IMR-90 (cell line): ENCODE measurements around the gene HUNK. TPM values are rescaled to one million over a fixed set of nuclear protein-coding genes. Genes with fewer than 3 reads are reported as not detected.

ENCODE experiments used
- ATAC-seq: fragments of 200-7000 bp; cut with Tn5 transposase; 2 replicates; pipeline ENCODE4 v1.9.1; 2020; ENCODE audit warnings: low read depth, mild to moderate bottlenecking, moderate library complexity
- BruUV-seq: library from RNA; stranded (reverse); fragments of 400-500 nt; replicated peaks from 2 replicates; lab custom pipeline; 2021; lab: Mats Ljungman, UMichigan
- CTCF ChIA-PET: fragments of 300-600 bp; formaldehyde crosslinking; extraction: SDS; loops from one replicate; lab custom pipeline; 2021; ENCODE audit warnings: antibody characterized with exemption; lab: Yijun Ruan, JAX
- POLR2A ChIA-PET: fragments of 300-600 bp; sonication (Branson Sonifier 250); formaldehyde crosslinking; loops from one replicate; lab custom pipeline; 2022; ENCODE audit warnings: antibody characterized with exemption; ENCODE audit not compliant: unreplicated experiment; lab: Charles Lee
- DNase-seq: peaks from one replicate; pipeline ENCODE4 v3.0.0; 2013
- H2AFZ ChIP-seq: replicated peaks from 2 replicates; pipeline ENCODE3; 2013; ENCODE audit warnings: low read length, mild to moderate bottlenecking; ENCODE audit not compliant: poor library complexity
- H2AK5ac ChIP-seq: 2 replicates; pipeline ENCODE4 v1.6.1; 2013; ENCODE audit warnings: low read depth, low read length, inconsistent platforms
- H2AK9ac ChIP-seq: replicated peaks from 2 replicates; pipeline ENCODE3; 2013; ENCODE audit warnings: mild to moderate bottlenecking, low read depth, low read length, moderate library complexity; ENCODE audit not compliant: poor library complexity
- H2BK120ac ChIP-seq: 2 replicates; pipeline ENCODE4 v1.6.1; 2013; ENCODE audit warnings: low read depth, low read length, inconsistent platforms
- H2BK15ac ChIP-seq: 3 replicates; pipeline ENCODE4 v1.6.1; 2013; ENCODE audit warnings: low read depth, low read length, inconsistent platforms
- H2BK20ac ChIP-seq: 2 replicates; pipeline ENCODE4 v1.6.1; 2013; ENCODE audit warnings: low read depth, mild to moderate bottlenecking, inconsistent platforms, low read length, moderate library complexity
- H2BK5ac ChIP-seq: 2 replicates; pipeline ENCODE4 v1.6.1; 2013; ENCODE audit warnings: mild to moderate bottlenecking, low read depth, low read length, inconsistent platforms; ENCODE audit not compliant: poor library complexity, severe bottlenecking
- H3K14ac ChIP-seq: replicated peaks from 2 replicates; pipeline ENCODE4 v1.6.1; 2013; ENCODE audit warnings: low read depth, low read length, inconsistent platforms
- H3K18ac ChIP-seq: 2 replicates; pipeline ENCODE4 v1.6.1; 2013; ENCODE audit warnings: low read depth, low read length, control low read depth
- H3K23ac ChIP-seq: 2 replicates; pipeline ENCODE4 v1.6.1; 2013; ENCODE audit warnings: low read depth, low read length, inconsistent platforms
- H3K27ac ChIP-seq: 2 replicates; pipeline ENCODE4 v1.5.1; 2013; ENCODE audit warnings: mild to moderate bottlenecking, control low read depth, low read length; ENCODE audit not compliant: insufficient read depth
- H3K27me3 ChIP-seq: 2 replicates; pipeline ENCODE4 v1.6.1; 2013; ENCODE audit warnings: low read length; ENCODE audit not compliant: control insufficient read depth, insufficient read depth
- H3K36me3 ChIP-seq: 2 replicates; pipeline ENCODE4 v1.6.1; 2013; ENCODE audit warnings: low read length, mixed read lengths; ENCODE audit not compliant: control insufficient read depth, insufficient read depth
- H3K4ac ChIP-seq: 2 replicates; pipeline ENCODE4 v1.6.1; 2013; ENCODE audit warnings: low read depth, low read length, inconsistent platforms
- H3K4me1 ChIP-seq: 2 replicates; pipeline ENCODE4 v1.6.1; 2013; ENCODE audit warnings: low read length, mixed read lengths; ENCODE audit not compliant: control insufficient read depth, insufficient read depth
- H3K4me2 ChIP-seq: 2 replicates; pipeline ENCODE4 v1.6.1; 2013; ENCODE audit warnings: low read depth, mild to moderate bottlenecking, control low read depth, low read length, moderate library complexity
- H3K4me3 ChIP-seq: 2 replicates; pipeline ENCODE4 v1.5.1; 2013; ENCODE audit warnings: low read depth, mild to moderate bottlenecking, control low read depth, low read length, moderate library complexity; ENCODE audit not compliant: insufficient read depth
- H3K56ac ChIP-seq: 2 replicates; pipeline ENCODE4 v1.6.1; 2013; ENCODE audit warnings: low read length, inconsistent platforms; ENCODE audit not compliant: insufficient read depth; ENCODE audit errors: extremely low read depth
- H3K79me1 ChIP-seq, 2 experiments: 2 replicates each; pipeline ENCODE4 v1.6.1; 2013; ENCODE audit warnings: low read length in 2 of 2, inconsistent platforms in 1 of 2, low read depth in 1 of 2
- H3K9ac ChIP-seq: 2 replicates; pipeline ENCODE4 v1.6.1; 2013; ENCODE audit warnings: low read depth, low read length, control low read depth
- H3K9me1 ChIP-seq: 2 replicates; pipeline ENCODE4 v1.6.1; 2013; ENCODE audit warnings: low read length, inconsistent platforms; ENCODE audit not compliant: insufficient read depth
- H3K9me3 ChIP-seq: 2 replicates; pipeline ENCODE4 v1.6.1; 2013; ENCODE audit warnings: low read length; ENCODE audit not compliant: control insufficient read depth, insufficient read depth
- H4K20me1 ChIP-seq: 2 replicates; pipeline ENCODE4 v1.6.1; 2013; ENCODE audit warnings: low read length, inconsistent platforms; ENCODE audit not compliant: insufficient read depth
- H4K5ac ChIP-seq: 2 replicates; pipeline ENCODE4 v1.6.1; 2013; ENCODE audit warnings: mild to moderate bottlenecking, low read depth, low read length, control low read depth
- H4K8ac ChIP-seq, 2 experiments: 2 replicates each; pipeline ENCODE4 v1.6.1; 2013; ENCODE audit warnings: low read depth in 2 of 2, low read length in 2 of 2, control low read depth in 1 of 2, inconsistent platforms in 1 of 2
- H4K91ac ChIP-seq: 2 replicates; pipeline ENCODE4 v1.6.1; 2013; ENCODE audit warnings: low read depth, low read length, inconsistent platforms; ENCODE audit not compliant: insufficient read depth
- BHLHE40 ChIP-seq: fragments of 150-350 bp; IDR thresholded peaks from 2 replicates; pipeline ENCODE4 v1.6.1; 2016; ENCODE audit warnings: mild to moderate bottlenecking, low read depth, low read length
- CEBPB ChIP-seq: IDR thresholded peaks from 2 replicates; pipeline ENCODE4 v1.6.1; 2012; ENCODE audit warnings: low read depth, low read length, improper control_type of control experiment
- CHD1 ChIP-seq: IDR thresholded peaks from 2 replicates; pipeline ENCODE4 v1.6.1; 2012; ENCODE audit warnings: low read depth, low read length, improper control_type of control experiment
- FOS ChIP-seq: fragments of 150-350 bp; IDR thresholded peaks from 2 replicates; pipeline ENCODE4 v1.6.1; 2016; ENCODE audit warnings: low read depth, low read length
- MAFK ChIP-seq: IDR thresholded peaks from 2 replicates; pipeline ENCODE4 v1.6.1; 2012; ENCODE audit warnings: low read depth, low read length, improper control_type of control experiment
- MAZ ChIP-seq: IDR thresholded peaks from 2 replicates; pipeline ENCODE4 v1.6.1; 2012; ENCODE audit warnings: low read depth, mild to moderate bottlenecking, low read length, improper control_type of control experiment, moderate library complexity, borderline replicate concordance
- MXI1 ChIP-seq: IDR thresholded peaks from 2 replicates; pipeline ENCODE4 v1.6.1; 2012; ENCODE audit warnings: low read depth, mild to moderate bottlenecking, low read length, moderate library complexity, borderline replicate concordance
- NFE2L2 ChIP-seq: fragments of 150-350 bp; IDR thresholded peaks from 2 replicates; pipeline ENCODE4 v1.6.1; 2016; ENCODE audit warnings: low read depth, mild to moderate bottlenecking, low read length
- POLR2A ChIP-seq: IDR thresholded peaks from 2 replicates; pipeline ENCODE4 v1.6.1; 2012; ENCODE audit warnings: mild to moderate bottlenecking, low read depth, low read length
- RAD21 ChIP-seq: IDR thresholded peaks from 2 replicates; pipeline ENCODE4 v1.6.1; 2012; ENCODE audit warnings: low read length, improper control_type of control experiment
- RCOR1 ChIP-seq: IDR thresholded peaks from 2 replicates; pipeline ENCODE4 v1.6.1; 2012; ENCODE audit warnings: mild to moderate bottlenecking, low read length, improper control_type of control experiment; ENCODE audit not compliant: insufficient replicate concordance
- RFX5 ChIP-seq: IDR thresholded peaks from 2 replicates; pipeline ENCODE4 v1.8.0; 2012; ENCODE audit warnings: low read depth, mild to moderate bottlenecking, low read length, moderate library complexity
- SMC3 ChIP-seq: fragments of 150-350 bp; IDR thresholded peaks from 2 replicates; pipeline ENCODE4 v1.6.1; 2016; ENCODE audit warnings: low read depth, mild to moderate bottlenecking, antibody characterized with exemption, low read length, moderate library complexity
- USF2 ChIP-seq: fragments of 150-350 bp; IDR thresholded peaks from 2 replicates; pipeline ENCODE4 v1.6.1; 2017; ENCODE audit warnings: mild to moderate bottlenecking, antibody characterized with exemption, low read length, low read depth
- WGBS, 2 experiments: methylation state at CpG; one replicate each; pipeline versions ENCODE4 v1.1.5 to v1.1.7; 2013; ENCODE audit warnings: missing lambda C conversion rate in 2 of 2; ENCODE audit not compliant: insufficient read length in 1 of 2; ENCODE audit errors: extremely low coverage in 2 of 2; 5-methylcytosine and 5-hydroxymethylcytosine counted together
- dilution Hi-C: fragments of 300-500 bp; cut with HindIII; formaldehyde crosslinking; loops from one replicate; pipeline ENCODE4 v1.14.3; 2018; ENCODE audit warnings: low sequenced_read_pairs; ENCODE audit not compliant: unreplicated experiment
- in situ Hi-C: fragments of 300-500 bp; cut with MboI; formaldehyde crosslinking; loops from 3 replicates; pipeline ENCODE4 v1.14.3; 2019; ENCODE audit warnings: low sequenced_read_pairs, inconsistent platforms, mixed read lengths
- intact Hi-C: fragments of 100-400 bp; cut with micrococcal nuclease; formaldehyde crosslinking; loops from 2 replicates; pipeline ENCODE4 v1.10.0; 2022
- polyA plus RNA-seq, 3 experiments: library from polyadenylated mRNA; depleted of rRNA; stranded (reverse); fragments of >200 nt; gene quantifications; 2 replicates each; pipeline ENCODE4 v1.2.3, GENCODE V29; 2012; ENCODE audit warnings: low replicate concordance in 1 of 3
- total RNA-seq: library from RNA; depleted of rRNA; stranded (reverse); fragments of >200 nt; gene quantifications from 2 replicates; pipeline ENCODE4 v1.2.3, GENCODE V29; 2012
- TF ChIP-seq, protein P1 (sequence below): conservative IDR thresholded peaks from 2 replicates; pipeline ENCODE4 v1.5.1; 2012; ENCODE audit warnings: mild to moderate bottlenecking, low read depth, low read length, improper control_type of control experiment
- TF ChIP-seq, protein P2 (sequence below): fragments of 150-350 bp; IDR thresholded peaks from 2 replicates; pipeline ENCODE4 v1.6.1; 2016; ENCODE audit warnings: low read depth, mild to moderate bottlenecking, low read length, moderate library complexity, borderline replicate concordance

Gene HUNK
- total and polyA plus RNA-seq, 2 of the 4 experiments (the other 2 are of a cell fraction): 1.0 to 2.0 TPM

DNA sequence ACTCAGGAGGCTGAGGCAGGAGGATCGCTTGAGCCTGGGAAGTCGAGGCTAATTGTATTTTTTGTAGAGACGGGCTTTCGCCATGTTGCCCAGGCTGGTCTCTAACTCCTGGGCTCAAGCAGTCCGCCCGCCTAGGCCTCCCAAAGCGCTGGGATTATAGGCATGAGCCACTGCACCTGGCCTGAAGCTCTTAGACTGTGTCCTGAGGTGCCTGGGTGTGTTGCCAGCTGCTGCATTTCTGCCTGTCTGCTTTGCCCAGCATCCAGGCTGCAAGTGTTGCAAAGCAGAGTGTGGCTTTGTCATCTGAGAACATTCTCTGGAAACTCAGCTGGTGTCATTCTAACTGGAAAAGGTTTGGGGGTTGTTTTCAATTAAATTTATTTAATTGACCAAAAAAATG, 105.0 kb downstream of the HUNK start:
- ChIA-PET CTCF (no interaction called here), POLR2A (interaction anchor here (0.5 kb wide), 1 partner anchor 302 kb away, joined by 3 read pairs; no protein-coding TSS in a partner anchor)
- Histone ChIP-seq H3K9me1 (no peaks in the 10 kb centered on the region), H3K36me3 (peaks cover 3% of the 10 kb centered on the region; the same call in 1 of the 2 replicates), H3K9me3 (no peaks in the 10 kb centered on the region), H3K27ac (no peak overlapping the region), H3K27me3 (no peaks in the 10 kb centered on the region), H2AFZ (no peak overlapping the region), H2BK20ac (no peak overlapping the region), H3K4me2 (no peak overlapping the region), H2AK5ac (no peak overlapping the region), H3K79me1 (no peaks in the 10 kb centered on the region), H4K5ac (no peak overlapping the region), H2BK5ac (no peak overlapping the region), H3K9ac (no peak overlapping the region), H2AK9ac (no peak overlapping the region), H3K4ac (no peak overlapping the region), H2BK120ac (no peak overlapping the region), H3K56ac (no peak overlapping the region), H3K4me3 (no peak overlapping the region), H3K23ac (no peak overlapping the region), H4K91ac (no peak overlapping the region), H4K20me1 (no peaks in the 10 kb centered on the region), H3K18ac (no peak overlapping the region), H3K4me1 (no peaks in the 10 kb centered on the region), H4K8ac (no peak overlapping the region), H2BK15ac (no peak overlapping the region), H3K14ac (no peak overlapping the region)
- TF ChIP-seq MAZ (no peak), NFE2L2 (no peak), RFX5 (no peak), RAD21 (no peak), CHD1 (no peak), MXI1 (no peak), RCOR1 (no peak), BHLHE40 (no peak), CEBPB (no peak), USF2 (no peak), MAFK (no peak), POLR2A (no peak), FOS (no peak), SMC3 (no peak)
- TF ChIP-seq, protein P1, sequence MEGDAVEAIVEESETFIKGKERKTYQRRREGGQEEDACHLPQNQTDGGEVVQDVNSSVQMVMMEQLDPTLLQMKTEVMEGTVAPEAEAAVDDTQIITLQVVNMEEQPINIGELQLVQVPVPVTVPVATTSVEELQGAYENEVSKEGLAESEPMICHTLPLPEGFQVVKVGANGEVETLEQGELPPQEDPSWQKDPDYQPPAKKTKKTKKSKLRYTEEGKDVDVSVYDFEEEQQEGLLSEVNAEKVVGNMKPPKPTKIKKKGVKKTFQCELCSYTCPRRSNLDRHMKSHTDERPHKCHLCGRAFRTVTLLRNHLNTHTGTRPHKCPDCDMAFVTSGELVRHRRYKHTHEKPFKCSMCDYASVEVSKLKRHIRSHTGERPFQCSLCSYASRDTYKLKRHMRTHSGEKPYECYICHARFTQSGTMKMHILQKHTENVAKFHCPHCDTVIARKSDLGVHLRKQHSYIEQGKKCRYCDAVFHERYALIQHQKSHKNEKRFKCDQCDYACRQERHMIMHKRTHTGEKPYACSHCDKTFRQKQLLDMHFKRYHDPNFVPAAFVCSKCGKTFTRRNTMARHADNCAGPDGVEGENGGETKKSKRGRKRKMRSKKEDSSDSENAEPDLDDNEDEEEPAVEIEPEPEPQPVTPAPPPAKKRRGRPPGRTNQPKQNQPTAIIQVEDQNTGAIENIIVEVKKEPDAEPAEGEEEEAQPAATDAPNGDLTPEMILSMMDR: no peak
- TF ChIP-seq, protein P2, sequence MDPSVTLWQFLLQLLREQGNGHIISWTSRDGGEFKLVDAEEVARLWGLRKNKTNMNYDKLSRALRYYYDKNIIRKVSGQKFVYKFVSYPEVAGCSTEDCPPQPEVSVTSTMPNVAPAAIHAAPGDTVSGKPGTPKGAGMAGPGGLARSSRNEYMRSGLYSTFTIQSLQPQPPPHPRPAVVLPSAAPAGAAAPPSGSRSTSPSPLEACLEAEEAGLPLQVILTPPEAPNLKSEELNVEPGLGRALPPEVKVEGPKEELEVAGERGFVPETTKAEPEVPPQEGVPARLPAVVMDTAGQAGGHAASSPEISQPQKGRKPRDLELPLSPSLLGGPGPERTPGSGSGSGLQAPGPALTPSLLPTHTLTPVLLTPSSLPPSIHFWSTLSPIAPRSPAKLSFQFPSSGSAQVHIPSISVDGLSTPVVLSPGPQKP: no peak
- BruUV-seq: no TSS peak
- intact Hi-C loops: no loop called here
- no peak for ATAC-seq
- in situ Hi-C loops: no loop called here
- DNase-seq: no peak
- dilution Hi-C loops: no loop called here
- 100% methylated on average over 6 of the region's 7 CpGs; no CpG with 5 or more reads in 1 of the 2 experiments for WGBS, 2 experiments
